HepG2 (cell line): ENCODE results near the gene CDH23. TPM values are rescaled to one million over a fixed set of nuclear protein-coding genes. Genes with fewer than 3 reads are reported as not detected.

Experiments
- ATAC-seq: fragments of 200-7000 bp; cut with Tn5 transposase; 3 replicates; pipeline ENCODE4 v1.9.1; 2020; ENCODE audit warnings: mild to moderate bottlenecking, moderate library complexity
- BruUV-seq: library from RNA; stranded (reverse); fragments of 400-500 nt; replicated peaks from 2 replicates; lab custom pipeline; 2021; lab: Mats Ljungman, UMichigan
- CTCF ChIA-PET: fragments of 300-600 bp; formaldehyde crosslinking; extraction: SDS; loops from one replicate; lab custom pipeline; 2021; ENCODE audit warnings: low total read pairs, inconsistent platforms, low intra/inter-chr PET ratio; lab: Yijun Ruan, JAX
- POLR2A ChIA-PET: fragments of 350-600 bp; sonication (Branson Sonifier 250); formaldehyde crosslinking; loops from one replicate; lab custom pipeline; 2020; ENCODE audit warnings: antibody characterized with exemption, inconsistent platforms; lab: Yijun Ruan, JAX
- DNase-seq: peaks from one replicate; pipeline ENCODE4 v3.0.0-alpha.2; 2015; ENCODE audit warnings: low spot score
- FAIRE-seq: peaks from 3 replicates; lab custom pipeline; 2011; peaks lifted over from hg19 to GRCh38; lab: Jason Lieb, UNC
- H2AFZ ChIP-seq: one replicate; pipeline ENCODE4 v1.6.1; 2011; ENCODE audit warnings: low read length, inconsistent platforms
- H3K27ac ChIP-seq: fragments of 300-600 bp; 3 replicates; pipeline ENCODE4 v1.8.0; 2011; ENCODE audit warnings: mixed run types, mild to moderate bottlenecking, mixed read lengths, low read length, inconsistent platforms; ENCODE audit not compliant: insufficient read depth; ENCODE audit errors: extremely low read length
- H3K27me3 ChIP-seq, 2 experiments: fragments of 200-600 bp in 1 of 2; 2 replicates in 1 of 2; 3 replicates in 1 of 2; pipeline versions ENCODE4 v1.6.0 to v1.8.0; 2011; ENCODE audit warnings: low read length in 2 of 2, mild to moderate bottlenecking in 2 of 2, moderate library complexity in 2 of 2, inconsistent platforms in 1 of 2; ENCODE audit not compliant: insufficient read depth in 2 of 2, control insufficient read depth in 1 of 2
- H3K36me3 ChIP-seq, 2 experiments: fragments of 200-600 bp in 1 of 2; replicated peaks in 1 of 2; 2 replicates in 1 of 2; 3 replicates in 1 of 2; pipeline versions ENCODE4 v1.5.1 to v1.8.0; 2011; ENCODE audit warnings: low read length in 2 of 2, inconsistent platforms in 1 of 2; ENCODE audit not compliant: insufficient read depth in 2 of 2, control insufficient read depth in 1 of 2
- H3K4me1 ChIP-seq: 2 replicates; pipeline ENCODE4 v1.5.1; 2012; ENCODE audit warnings: low read length, inconsistent platforms; ENCODE audit not compliant: insufficient read depth
- H3K4me2 ChIP-seq: 2 replicates; pipeline ENCODE4 v1.6.0; 2011; ENCODE audit warnings: low read depth, low read length, inconsistent platforms
- H3K4me3 ChIP-seq, 3 experiments: fragments of 200-600 bp in 1 of 3; sonication (generic), shearing (Covaris generic) in 1 of 3; replicated peaks in 1 of 3; 2 replicates each; pipeline ENCODE4 v1.5.1; 2011 to 2016; ENCODE audit warnings: low read length in 3 of 3, inconsistent platforms in 2 of 3, low read depth in 2 of 3, mild to moderate bottlenecking in 2 of 3, control low read depth in 1 of 3, mixed read lengths in 1 of 3; ENCODE audit not compliant: insufficient read depth in 1 of 3
- H3K79me2 ChIP-seq: one replicate; pipeline ENCODE4 v1.6.1; 2011; ENCODE audit warnings: low read length, inconsistent platforms; ENCODE audit not compliant: insufficient read depth
- H3K9ac ChIP-seq: 2 replicates; pipeline ENCODE4 v1.6.0; 2011; ENCODE audit warnings: mild to moderate bottlenecking, low read depth, low read length, inconsistent platforms; ENCODE audit not compliant: insufficient read depth
- H3K9me3 ChIP-seq: 2 replicates; pipeline ENCODE4 v1.5.1; 2012; ENCODE audit warnings: mild to moderate bottlenecking, low read length
- H4K20me1 ChIP-seq: 2 replicates; pipeline ENCODE4 v1.6.0; 2011; ENCODE audit warnings: inconsistent platforms, mild to moderate bottlenecking, low read length, moderate library complexity; ENCODE audit not compliant: insufficient read depth
- ARNTL ChIP-seq: sonication (generic); formaldehyde crosslinking; IDR thresholded peaks from 2 replicates; pipeline ENCODE4 v1.4.0; 2020; ENCODE audit warnings: mild to moderate bottlenecking, missing genetic modification reagents
- CENPT ChIP-seq: sonication (generic); formaldehyde crosslinking; IDR thresholded peaks from 2 replicates; pipeline ENCODE4 v1.8.0; 2022; ENCODE audit warnings: low read depth, mild to moderate bottlenecking, moderate library complexity, missing genetic modification reagents
- JUND ChIP-seq: sonication (generic); formaldehyde crosslinking; IDR thresholded peaks from 2 replicates; pipeline ENCODE4 v1.8.0; 2022; ENCODE audit warnings: mild to moderate bottlenecking, missing genetic modification reagents
- KLF9 ChIP-seq: IDR thresholded peaks from 2 replicates; pipeline ENCODE4 v1.6.1; 2016; ENCODE audit warnings: low read depth
- MYC ChIP-seq: sonication (generic); formaldehyde crosslinking; IDR thresholded peaks from 2 replicates; pipeline ENCODE4 v1.9.0; 2021; ENCODE audit warnings: missing genetic modification reagents, borderline replicate concordance
- MZF1 ChIP-seq: sonication (generic); formaldehyde crosslinking; IDR thresholded peaks from 2 replicates; pipeline ENCODE4 v1.8.1; 2023; ENCODE audit warnings: mild to moderate bottlenecking, missing genetic modification reagents, borderline replicate concordance
- ZNF674 ChIP-seq: sonication (generic); formaldehyde crosslinking; IDR thresholded peaks from 2 replicates; pipeline ENCODE4 v1.5.0; 2020; ENCODE audit warnings: low read depth, mild to moderate bottlenecking, missing genetic modification reagents
- ZNF775 ChIP-seq: sonication (generic); formaldehyde crosslinking; IDR thresholded peaks from 2 replicates; pipeline ENCODE4 v1.4.0; 2020; ENCODE audit warnings: missing genetic modification reagents, mild to moderate bottlenecking, moderate library complexity, borderline replicate concordance
- WGBS: methylation state at CpG from one replicate; pipeline ENCODE4 v1.1.6; 2017; ENCODE audit warnings: low lambda C conversion rate; 5-methylcytosine and 5-hydroxymethylcytosine counted together
- in situ Hi-C: cut with HindIII; loops from 2 replicates; pipeline ENCODE4 v1.10.0; 2017; ENCODE audit warnings: low pct_unique_long_range_greater_than_20kb; ENCODE audit not compliant: extremely low pct_ligation_motif_present
- intact Hi-C: fragments of 100-400 bp; cut with micrococcal nuclease; formaldehyde crosslinking; loops from one replicate; pipeline ENCODE4 v1.10.0; 2022; ENCODE audit not compliant: unreplicated experiment
- polyA plus RNA-seq, 8 experiments: library from polyadenylated mRNA; depleted of rRNA in 3 of 8; stranded (reverse) in 7 of 8; unstranded in 1 of 8; fragments of >200 nt; fragmentation: Illumina TruSeq in 4 of 8; extraction: Trizol in 4 of 8; gene quantifications; 2 replicates each; pipeline versions ENCODE4 v1.2.1 to v1.2.3, GENCODE V29; 2011 to 2016; ENCODE audit warnings: low read depth in 4 of 8, missing spikeins in 1 of 8, mixed read lengths in 1 of 8; ENCODE audit not compliant: insufficient read depth in 1 of 8
- total RNA-seq, 5 experiments: library from RNA; depleted of rRNA; stranded (reverse); fragments of >200 nt; fragmentation: Illumina TruSeq; extraction: Trizol; gene quantifications; 2 replicates each; pipeline ENCODE4 v1.2.3, GENCODE V29; 2016; ENCODE audit warnings: low read depth in 1 of 5
- TF ChIP-seq, protein P1 (sequence below): sonication (generic); formaldehyde crosslinking; IDR thresholded peaks from 2 replicates; pipeline ENCODE4 v1.8.0; 2022; ENCODE audit warnings: missing genetic modification reagents, mild to moderate bottlenecking, borderline replicate concordance
- TF ChIP-seq, protein P2 (sequence below): sonication (generic); formaldehyde crosslinking; IDR thresholded peaks from 2 replicates; pipeline ENCODE4 v1.8.0; 2022; ENCODE audit warnings: mild to moderate bottlenecking, missing genetic modification reagents, moderate library complexity
- TF ChIP-seq, protein P3 (sequence below): sonication (generic); formaldehyde crosslinking; conservative IDR thresholded peaks from 2 replicates; pipeline ENCODE4 v1.8.0; 2022; ENCODE audit warnings: missing genetic modification reagents

The CDH23 gene
- total and polyA plus RNA-seq, 2 of the 13 experiments (the other 11 are each of a cell fraction or from before 2014, with no cell fraction given) = 0.13 TPM; not detected in 1

DNA sequence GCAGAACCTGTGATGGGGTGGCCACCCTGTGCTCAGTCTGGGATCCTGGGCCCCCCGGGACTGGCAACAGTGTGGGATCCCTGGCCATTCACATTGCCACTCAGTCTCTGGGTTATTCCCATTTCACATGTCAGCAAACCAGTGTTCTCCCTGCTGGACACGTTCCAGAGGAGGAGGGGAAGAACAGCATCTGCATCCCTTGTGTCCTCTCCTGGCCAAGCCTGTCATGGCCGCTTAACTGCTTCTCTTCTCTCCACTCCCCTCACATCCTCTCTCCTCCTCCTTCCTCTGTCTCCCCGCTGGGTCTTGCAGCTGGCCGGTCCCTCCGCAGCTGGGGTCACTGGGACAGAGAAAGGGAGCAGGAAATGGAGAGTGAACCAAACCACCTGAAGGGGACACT, 248.5 kb downstream of the CDH23 start (continued):
- no peak for TF ChIP-seq ZNF775 (CRISPR knock-in tag)
- TF ChIP-seq MYC = no peak
- no peak for TF ChIP-seq ZNF674
- TF ChIP-seq, all 625 proteins: peak for 0

DNA sequence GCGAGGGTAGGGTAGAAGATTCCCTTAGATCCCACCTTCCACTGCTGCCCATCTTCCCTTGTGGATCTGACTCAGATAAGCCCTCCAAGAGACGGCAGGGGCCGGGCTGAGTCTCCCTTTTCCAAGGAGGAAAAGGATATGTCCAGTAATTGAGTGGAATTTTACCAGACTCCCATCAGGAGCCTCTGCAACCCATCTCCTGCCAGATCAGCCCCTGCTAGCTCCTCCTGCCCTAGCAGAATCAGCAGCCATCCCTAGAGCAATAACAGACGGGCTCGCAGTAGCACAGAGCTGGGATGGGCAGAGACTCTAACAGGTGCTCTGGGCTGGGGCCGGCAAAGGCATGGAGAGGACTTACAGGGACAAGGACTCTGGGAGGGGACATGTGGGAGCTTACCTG, 249.3 kb downstream of the CDH23 start:
- no peak for FAIRE-seq
- ChIA-PET POLR2A (interaction anchor here (1.7 kb wide), 1 partner anchor 7 kb away, joined by 5 read pairs; no protein-coding TSS in a partner anchor), CTCF (no interaction called here)
- intact Hi-C loops (no loop called here), in situ Hi-C loops (no loop called here)
- no peaks in the 10 kb centered on the region for H3K79me2 ChIP-seq
- no peaks in the 10 kb centered on the region for H3K9me3 ChIP-seq
- no peak overlapping the region for H3K4me2 ChIP-seq
- H3K36me3 ChIP-seq = no peaks in the 10 kb centered on the region
- TF ChIP-seq, protein P1, sequence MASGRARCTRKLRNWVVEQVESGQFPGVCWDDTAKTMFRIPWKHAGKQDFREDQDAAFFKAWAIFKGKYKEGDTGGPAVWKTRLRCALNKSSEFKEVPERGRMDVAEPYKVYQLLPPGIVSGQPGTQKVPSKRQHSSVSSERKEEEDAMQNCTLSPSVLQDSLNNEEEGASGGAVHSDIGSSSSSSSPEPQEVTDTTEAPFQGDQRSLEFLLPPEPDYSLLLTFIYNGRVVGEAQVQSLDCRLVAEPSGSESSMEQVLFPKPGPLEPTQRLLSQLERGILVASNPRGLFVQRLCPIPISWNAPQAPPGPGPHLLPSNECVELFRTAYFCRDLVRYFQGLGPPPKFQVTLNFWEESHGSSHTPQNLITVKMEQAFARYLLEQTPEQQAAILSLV (CRISPR knock-in tag) = no peak
- TF ChIP-seq CENPT (CRISPR knock-in tag) (no peak), JUND (CRISPR knock-in tag) (no peak), ARNTL (CRISPR knock-in tag) (no peak), MZF1 (CRISPR knock-in tag) (no peak), KLF9 (no peak)
- TF ChIP-seq, protein P2, sequence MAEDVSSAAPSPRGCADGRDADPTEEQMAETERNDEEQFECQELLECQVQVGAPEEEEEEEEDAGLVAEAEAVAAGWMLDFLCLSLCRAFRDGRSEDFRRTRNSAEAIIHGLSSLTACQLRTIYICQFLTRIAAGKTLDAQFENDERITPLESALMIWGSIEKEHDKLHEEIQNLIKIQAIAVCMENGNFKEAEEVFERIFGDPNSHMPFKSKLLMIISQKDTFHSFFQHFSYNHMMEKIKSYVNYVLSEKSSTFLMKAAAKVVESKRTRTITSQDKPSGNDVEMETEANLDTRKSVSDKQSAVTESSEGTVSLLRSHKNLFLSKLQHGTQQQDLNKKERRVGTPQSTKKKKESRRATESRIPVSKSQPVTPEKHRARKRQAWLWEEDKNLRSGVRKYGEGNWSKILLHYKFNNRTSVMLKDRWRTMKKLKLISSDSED (CRISPR knock-in tag) = no peak
- TF ChIP-seq, protein P3, sequence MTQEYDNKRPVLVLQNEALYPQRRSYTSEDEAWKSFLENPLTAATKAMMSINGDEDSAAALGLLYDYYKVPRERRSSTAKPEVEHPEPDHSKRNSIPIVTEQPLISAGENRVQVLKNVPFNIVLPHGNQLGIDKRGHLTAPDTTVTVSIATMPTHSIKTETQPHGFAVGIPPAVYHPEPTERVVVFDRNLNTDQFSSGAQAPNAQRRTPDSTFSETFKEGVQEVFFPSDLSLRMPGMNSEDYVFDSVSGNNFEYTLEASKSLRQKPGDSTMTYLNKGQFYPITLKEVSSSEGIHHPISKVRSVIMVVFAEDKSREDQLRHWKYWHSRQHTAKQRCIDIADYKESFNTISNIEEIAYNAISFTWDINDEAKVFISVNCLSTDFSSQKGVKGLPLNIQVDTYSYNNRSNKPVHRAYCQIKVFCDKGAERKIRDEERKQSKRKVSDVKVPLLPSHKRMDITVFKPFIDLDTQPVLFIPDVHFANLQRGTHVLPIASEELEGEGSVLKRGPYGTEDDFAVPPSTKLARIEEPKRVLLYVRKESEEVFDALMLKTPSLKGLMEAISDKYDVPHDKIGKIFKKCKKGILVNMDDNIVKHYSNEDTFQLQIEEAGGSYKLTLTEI (CRISPR knock-in tag) = no peak
- no peak for DNase-seq
- 33% methylated on average over 3 of the region's 6 CpGs for WGBS
- H3K4me3 ChIP-seq = no peak overlapping the region
- no peaks in the 10 kb centered on the region for H4K20me1 ChIP-seq
- ATAC-seq = no peak
- H2AFZ ChIP-seq = no peak overlapping the region
- peaks cover 1 to 9% of the 10 kb centered on the region in 2 experiments; a peak in 2 of 5 replicates for H3K27me3 ChIP-seq
- no peak overlapping the region for H3K9ac ChIP-seq
- no peak overlapping the region for H3K27ac ChIP-seq
- H3K4me1 ChIP-seq = no peaks in the 10 kb centered on the region
- no TSS peak for BruUV-seq
